Neutrophil (primary cell): ENCODE data around the gene FGF3.

Experiments
- H3K27ac ChIP-seq: fragments of 200-600 bp; sonication (generic); 2 replicates; pipeline ENCODE4 v1.5.1; 2016; ENCODE audit warnings: mild to moderate bottlenecking, moderate library complexity
- H3K27me3 ChIP-seq: fragments of 200-600 bp; sonication (generic); 2 replicates; pipeline ENCODE4 v1.6.0; 2016; ENCODE audit warnings: mild to moderate bottlenecking
- H3K36me3 ChIP-seq: fragments of 200-600 bp; sonication (generic); 2 replicates; pipeline ENCODE4 v1.5.1; 2017
- H3K4me1 ChIP-seq, 2 experiments: fragments of 200-600 bp in 1 of 2; sonication (generic) in 1 of 2; 1 replicate in 1 of 2; 2 replicates in 1 of 2; pipeline versions ENCODE4 v1.5.1 to v1.6.1; 2013 to 2016; ENCODE audit warnings: low read depth in 1 of 2, low read length in 1 of 2, mild to moderate bottlenecking in 1 of 2, moderate library complexity in 1 of 2; ENCODE audit not compliant: control insufficient read depth in 1 of 2, insufficient read depth in 1 of 2
- H3K4me3 ChIP-seq, 2 experiments: fragments of 200-600 bp in 1 of 2; sonication (generic) in 1 of 2; 1 replicate in 1 of 2; 2 replicates in 1 of 2; pipeline ENCODE4 v1.5.1; 2013 to 2016; ENCODE audit warnings: low read depth in 1 of 2, low read length in 1 of 2, mild to moderate bottlenecking in 1 of 2, moderate library complexity in 1 of 2
- H3K9me3 ChIP-seq: fragments of 200-600 bp; sonication (generic); 2 replicates; pipeline ENCODE4 v1.5.1; 2016
- TF ChIP-seq, protein P1 (sequence below): fragments of 200-600 bp; sonication (generic); IDR thresholded peaks from 2 replicates; pipeline ENCODE4 v1.5.1; 2016; ENCODE audit warnings: antibody characterized with exemption

FGF3 gene

DNA sequence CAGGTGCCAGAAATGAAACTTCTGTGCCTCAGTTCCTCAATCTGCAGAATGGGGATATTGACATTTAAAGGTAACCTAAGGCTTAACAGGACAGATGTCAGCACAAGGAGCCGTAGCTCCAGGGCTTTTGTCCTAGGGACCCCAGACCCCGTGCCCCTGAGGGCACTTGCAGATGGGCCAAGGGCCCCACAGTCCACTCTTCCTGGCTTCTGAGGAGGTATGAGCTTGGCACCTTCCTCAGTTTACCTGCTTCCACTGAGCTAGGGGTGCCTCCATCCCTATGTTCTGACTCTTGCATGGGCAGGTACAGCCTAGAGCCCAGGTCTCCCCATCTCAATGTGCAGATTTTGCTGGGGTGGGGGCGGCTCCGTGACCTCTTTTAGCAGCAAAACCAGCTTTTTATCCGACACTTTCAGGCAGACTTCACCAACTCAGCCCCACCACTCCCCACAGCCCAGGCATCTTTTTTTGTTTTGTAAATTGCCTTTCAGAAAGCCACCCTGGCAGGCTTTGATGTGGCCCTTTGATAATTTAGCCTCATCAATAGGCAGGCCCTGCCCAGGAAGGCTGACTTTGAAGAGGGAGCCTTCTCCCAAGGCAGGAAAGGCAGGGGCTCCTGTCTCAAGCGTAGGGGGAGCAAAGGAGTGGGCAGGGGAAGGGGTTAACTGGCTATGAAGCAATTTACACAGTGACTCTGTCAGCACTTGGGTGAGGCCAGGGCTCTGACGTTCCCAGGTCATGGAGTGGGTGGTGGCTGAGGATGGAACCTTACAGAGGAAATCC lies 23.7 kb upstream of the FGF3 start:
- Histone ChIP-seq H3K36me3 (no peaks in the 10 kb centered on the region), H3K4me3 (no peak overlapping the region), H3K9me3 (no peaks in the 10 kb centered on the region), H3K27me3 (peaks cover 23% of the 10 kb centered on the region), H3K4me1 (no peaks in the 10 kb centered on the region), H3K27ac (no peak overlapping the region)
- TF ChIP-seq, protein P1, sequence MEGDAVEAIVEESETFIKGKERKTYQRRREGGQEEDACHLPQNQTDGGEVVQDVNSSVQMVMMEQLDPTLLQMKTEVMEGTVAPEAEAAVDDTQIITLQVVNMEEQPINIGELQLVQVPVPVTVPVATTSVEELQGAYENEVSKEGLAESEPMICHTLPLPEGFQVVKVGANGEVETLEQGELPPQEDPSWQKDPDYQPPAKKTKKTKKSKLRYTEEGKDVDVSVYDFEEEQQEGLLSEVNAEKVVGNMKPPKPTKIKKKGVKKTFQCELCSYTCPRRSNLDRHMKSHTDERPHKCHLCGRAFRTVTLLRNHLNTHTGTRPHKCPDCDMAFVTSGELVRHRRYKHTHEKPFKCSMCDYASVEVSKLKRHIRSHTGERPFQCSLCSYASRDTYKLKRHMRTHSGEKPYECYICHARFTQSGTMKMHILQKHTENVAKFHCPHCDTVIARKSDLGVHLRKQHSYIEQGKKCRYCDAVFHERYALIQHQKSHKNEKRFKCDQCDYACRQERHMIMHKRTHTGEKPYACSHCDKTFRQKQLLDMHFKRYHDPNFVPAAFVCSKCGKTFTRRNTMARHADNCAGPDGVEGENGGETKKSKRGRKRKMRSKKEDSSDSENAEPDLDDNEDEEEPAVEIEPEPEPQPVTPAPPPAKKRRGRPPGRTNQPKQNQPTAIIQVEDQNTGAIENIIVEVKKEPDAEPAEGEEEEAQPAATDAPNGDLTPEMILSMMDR: no peak

DNA sequence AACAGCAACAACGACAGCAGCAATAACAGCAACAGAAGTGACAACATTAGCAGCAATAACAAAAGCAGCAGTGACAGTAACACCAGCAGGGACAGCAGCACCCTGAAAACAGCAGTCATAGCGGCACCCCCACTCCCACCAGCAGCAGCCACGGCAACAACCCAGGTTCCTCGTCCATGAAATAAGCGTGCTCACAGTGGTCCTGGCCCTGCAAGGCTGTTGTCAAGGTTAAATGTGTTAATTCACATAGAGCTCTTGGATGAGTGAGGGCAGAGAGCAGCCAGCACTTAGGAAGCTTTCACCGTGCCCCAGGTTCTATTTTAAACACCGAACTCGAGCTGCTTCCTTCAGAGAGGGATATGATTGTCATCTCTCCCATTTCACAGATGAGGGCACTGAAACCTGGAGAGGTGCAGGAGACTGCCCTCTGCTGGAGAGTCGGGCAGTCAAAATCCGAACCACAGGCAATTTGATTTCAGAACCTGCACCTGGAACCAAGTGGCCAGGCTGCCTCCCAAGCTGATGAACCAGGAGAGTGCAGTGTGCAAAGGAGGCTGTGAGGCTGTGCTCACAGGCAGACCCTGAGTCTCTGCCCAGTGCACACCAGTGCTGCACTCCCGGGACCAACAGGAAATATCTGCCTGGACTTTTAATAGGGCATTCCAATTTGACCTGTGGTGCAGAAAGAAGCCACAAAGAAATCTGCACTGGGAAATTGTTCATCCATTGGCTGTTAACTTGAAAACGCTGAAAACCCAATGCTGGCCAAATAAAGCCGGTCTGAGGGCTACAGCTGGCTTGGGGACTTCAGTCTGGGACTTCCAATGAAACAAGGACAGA lies 22.9 kb upstream of the FGF3 start:
- Histone ChIP-seq H3K4me3 (no peak overlapping the region), H3K4me1 (no peaks in the 10 kb centered on the region), H3K9me3 (no peaks in the 10 kb centered on the region), H3K36me3 (no peaks in the 10 kb centered on the region), H3K27ac (no peak overlapping the region), H3K27me3 (peaks cover 24% of the 10 kb centered on the region)
- TF ChIP-seq, protein P1: no peak

DNA sequence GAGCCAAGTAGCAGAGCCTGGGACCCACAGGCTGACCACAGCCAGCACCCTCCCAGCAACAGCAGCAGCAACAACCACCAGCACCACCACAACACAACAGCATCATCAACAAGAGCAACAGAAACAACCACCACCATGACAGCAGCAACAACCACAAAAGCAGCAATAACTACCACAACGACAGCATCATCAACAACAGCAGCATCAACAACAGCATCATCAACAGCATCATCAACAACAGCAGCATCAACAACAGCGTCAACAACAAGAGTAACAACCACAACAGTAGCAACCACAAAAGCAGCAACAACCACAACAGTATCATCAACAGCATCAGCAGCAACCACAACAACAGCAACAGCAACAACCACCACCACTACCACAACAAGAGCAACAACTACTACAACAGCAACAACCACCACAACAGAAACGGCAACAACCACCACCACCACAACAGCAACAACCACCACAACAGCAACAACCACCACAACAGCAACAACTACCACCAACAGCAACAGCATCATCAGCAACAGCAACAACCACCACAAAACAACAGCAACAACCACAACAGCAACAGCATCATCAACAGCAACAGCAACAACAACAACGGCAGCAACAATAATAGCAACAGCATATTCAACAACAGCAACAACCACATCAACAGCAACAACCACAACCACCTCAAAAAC lies 22.1 kb upstream of the FGF3 start:
- H3K4me1 ChIP-seq: no peaks in the 10 kb centered on the region
- H3K4me3 ChIP-seq: no peak overlapping the region
- H3K36me3 ChIP-seq: no peaks in the 10 kb centered on the region
- H3K9me3 ChIP-seq: no peaks in the 10 kb centered on the region
- no peak overlapping the region for H3K27ac ChIP-seq
- TF ChIP-seq, protein P1: no peak
- H3K27me3 ChIP-seq: peaks cover 26% of the 10 kb centered on the region

DNA sequence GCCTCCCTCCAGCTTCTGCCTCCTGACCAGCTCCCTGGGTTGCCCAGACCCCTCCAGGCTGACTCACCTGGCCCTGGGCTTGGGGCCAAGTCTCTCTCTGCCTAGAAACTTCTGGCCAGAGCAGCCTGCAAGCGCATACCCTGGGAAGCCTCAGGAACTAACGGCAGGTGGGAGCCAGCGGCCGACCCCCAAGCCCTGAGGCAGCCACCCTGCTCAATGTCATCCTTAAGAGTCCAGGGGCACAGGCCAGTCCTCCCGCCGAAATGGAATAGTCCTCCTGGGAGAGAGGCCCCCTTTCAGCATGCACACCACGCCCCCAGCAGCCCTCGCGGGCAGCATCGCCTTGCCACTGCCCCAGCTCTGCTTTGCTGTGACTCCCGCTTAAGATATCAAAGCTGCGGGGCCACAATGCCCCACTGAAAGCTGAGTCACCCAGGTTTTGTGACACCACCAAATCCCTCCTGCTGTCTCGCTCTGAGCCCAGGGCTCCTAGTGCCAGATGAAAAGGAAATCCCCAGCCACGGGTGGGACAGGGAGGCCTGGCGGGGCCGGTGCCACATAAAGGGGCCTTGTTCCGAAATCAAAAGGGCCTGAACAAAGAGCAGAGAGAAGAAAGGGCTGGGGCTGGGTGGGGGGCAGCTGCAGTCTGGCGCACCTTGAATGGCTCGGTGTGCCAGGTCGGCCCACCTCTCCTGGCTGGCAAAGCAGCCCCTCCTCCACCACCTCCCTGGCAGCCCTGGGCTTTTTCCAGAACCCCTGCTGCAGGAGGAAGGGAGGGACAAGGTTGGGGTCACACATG lies 21.4 kb upstream of the FGF3 start:
- Histone ChIP-seq H3K27me3 (peaks cover 29% of the 10 kb centered on the region), H3K4me1 (no peaks in the 10 kb centered on the region), H3K4me3 (no peak overlapping the region), H3K36me3 (no peaks in the 10 kb centered on the region), H3K9me3 (no peaks in the 10 kb centered on the region), H3K27ac (no peak overlapping the region)
- TF ChIP-seq, protein P1: no peak

DNA sequence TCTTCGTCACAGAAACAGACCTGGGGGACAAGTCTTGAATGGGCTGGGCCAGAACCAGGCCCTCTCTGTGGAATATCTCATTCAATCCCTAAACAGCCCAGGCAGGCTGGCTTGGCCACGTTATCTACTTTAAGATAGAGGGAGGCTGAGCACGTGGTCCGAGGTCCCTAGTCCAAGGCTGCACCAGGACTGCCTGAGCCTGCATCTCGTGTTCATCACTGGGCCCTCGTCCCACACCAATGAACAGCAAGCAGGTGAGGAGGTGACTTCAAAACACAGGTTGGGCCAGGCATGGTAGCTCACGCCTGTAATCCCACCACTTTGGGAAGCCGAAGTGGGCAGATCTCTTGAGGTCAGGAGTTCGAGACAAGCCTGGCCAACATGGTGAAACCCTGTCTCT lies 20.3 kb upstream of the FGF3 start:
- H3K36me3 ChIP-seq: no peaks in the 10 kb centered on the region
- H3K27me3 ChIP-seq: peaks cover 40% of the 10 kb centered on the region
- no peaks in the 10 kb centered on the region for H3K4me1 ChIP-seq
- TF ChIP-seq, protein P1: no peak
- H3K4me3 ChIP-seq: no peak overlapping the region
- no peaks in the 10 kb centered on the region for H3K9me3 ChIP-seq
- no peak overlapping the region for H3K27ac ChIP-seq
